HG02938 (cell line): ENCODE data around the gene SIK3.
"Not testable (repeated sequence)": the region's sequence is repeated elsewhere in the genome, so short reads cannot be mapped to it uniquely, and the experiment has no call there.

ENCODE experiments used
- ATAC-seq: cut with Tn5 transposase; IDR thresholded peaks from one replicate; pipeline ENCODE4 v1.9.1; 2021; ENCODE audit warnings: mild to moderate bottlenecking, moderate library complexity; ENCODE audit not compliant: unreplicated experiment

The SIK3 gene

DNA sequence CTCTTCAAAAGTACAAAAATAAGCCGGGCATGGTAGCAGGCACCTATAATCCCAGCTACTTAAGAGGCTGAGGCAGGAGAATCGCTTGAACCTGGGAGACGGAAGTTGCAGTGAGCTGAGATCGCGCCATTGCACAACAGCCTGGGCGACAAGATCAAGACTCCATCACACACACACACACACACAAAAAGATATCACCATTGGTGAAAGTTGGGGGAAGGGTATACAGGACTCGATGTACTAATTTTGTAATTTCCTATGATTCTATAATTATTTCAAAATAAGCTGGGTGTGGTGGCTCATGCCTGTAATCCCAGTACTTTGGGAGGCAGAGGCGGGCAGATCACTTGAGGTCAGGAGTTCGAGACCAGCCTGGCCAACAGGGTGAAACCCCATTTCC lies 48.1 kb downstream of the SIK3 start:
- not testable (repeated sequence) for ATAC-seq

DNA sequence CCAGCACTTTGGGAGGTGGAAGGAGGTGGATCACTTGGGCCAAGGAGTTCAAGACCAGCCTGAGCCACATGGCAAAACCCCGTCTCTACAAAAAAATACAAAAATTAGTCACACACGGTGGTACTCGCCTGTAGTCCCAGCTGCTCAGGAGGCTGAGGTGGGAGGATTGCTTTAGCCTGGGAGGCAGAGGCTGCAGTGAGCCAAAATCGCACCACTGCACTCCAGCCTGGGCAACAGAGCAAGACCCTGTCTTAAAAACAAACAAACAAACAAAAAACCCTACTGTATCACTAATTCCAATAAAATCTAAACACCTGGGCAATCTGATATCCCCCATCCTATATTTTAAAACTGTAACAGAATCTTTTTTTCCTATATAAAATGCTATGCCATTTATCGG lies 51.6 kb downstream of the SIK3 start:
- not testable (repeated sequence) for ATAC-seq

DNA sequence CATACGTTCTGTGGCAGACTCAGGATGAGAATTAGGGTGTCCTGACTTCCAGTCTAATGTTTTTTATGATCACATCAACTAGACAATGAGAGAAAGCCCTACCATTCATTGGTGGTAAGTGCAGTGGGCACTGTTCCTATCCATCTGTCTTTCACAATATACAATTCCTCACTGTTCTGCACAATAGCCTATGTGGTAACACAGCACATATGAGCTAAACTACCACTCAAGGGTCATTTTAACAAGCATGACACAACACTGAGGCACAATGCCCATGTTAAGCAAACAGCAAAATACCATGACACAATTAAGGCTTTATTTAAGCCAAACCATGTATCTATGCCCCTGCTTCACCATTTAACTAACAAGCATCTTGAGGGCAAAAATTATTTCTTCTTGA lies 52.3 kb downstream of the SIK3 start:
- ATAC-seq: no peak

DNA sequence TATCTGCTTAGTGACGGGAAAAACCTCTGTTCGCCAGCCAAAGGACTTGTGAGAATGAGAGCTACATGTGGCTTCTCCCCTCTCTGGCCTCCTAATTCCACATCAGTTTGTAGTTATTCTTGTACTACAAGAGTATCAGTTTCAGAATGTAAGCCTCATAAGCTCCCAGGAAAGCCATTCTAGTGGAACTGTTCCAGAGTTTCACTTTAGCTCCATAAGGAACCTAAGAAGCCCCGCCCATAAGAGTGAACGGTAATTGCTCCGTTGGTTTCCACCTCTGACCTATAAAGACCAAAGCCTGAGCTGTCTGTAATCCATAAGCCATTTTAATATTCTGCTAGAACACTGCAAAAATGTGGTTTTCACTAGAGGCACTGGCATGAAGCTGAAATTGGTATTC lies 53.0 kb downstream of the SIK3 start:
- no peak for ATAC-seq

DNA sequence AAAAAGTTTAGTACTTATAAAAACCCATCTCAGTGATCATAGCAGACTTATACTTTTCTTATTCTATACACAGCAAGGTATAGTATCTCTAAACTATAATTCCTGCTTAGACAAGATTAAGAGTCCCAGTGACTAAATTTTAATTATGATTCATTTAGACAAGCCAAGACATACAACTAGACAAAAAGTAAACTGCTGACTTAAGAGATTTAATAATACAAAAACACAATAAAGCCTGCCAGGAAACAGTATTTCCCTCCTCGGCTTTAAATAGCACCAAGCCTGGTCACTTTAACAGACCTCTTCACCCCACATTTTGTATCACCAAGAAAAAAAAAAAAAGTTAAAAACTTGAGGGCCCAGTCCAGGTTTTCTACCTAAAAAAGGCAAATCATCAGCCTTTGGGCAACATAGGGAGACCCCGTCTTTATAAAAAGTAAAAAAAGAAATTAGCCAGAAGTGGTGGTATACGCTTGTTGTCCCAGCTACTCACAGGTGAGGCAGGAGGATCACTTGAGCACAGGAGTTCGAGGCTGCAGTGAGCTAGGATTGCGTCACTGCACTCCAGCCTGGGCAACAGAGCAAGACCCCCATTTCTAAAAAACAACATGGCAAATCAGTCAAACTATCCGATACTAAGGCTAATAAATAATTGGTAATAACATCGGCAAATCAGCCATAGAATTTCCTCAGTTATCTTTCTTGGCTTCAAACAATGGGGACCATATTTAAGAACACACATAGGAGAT lies 53.8 kb downstream of the SIK3 start:
- no peak for ATAC-seq

DNA sequence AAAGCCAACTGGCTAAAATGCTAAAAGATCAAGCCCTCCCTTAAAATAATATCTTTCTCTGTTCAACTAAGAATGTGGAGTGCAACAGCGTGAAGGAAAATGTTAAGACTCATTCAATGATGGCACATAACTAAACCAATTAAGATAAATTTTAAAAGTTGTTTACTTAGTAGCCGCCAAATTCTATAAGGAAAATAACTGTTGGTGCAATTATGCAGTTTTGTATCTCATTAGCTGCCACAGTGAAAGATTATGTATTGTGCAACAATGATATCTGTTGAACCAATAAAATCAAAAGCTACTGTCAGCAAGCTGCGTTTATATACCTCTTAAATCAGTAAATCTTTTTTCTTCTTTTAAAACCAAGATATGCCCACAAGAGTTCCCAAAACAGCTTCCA lies 55.5 kb downstream of the SIK3 start:
- ATAC-seq: no peak

DNA sequence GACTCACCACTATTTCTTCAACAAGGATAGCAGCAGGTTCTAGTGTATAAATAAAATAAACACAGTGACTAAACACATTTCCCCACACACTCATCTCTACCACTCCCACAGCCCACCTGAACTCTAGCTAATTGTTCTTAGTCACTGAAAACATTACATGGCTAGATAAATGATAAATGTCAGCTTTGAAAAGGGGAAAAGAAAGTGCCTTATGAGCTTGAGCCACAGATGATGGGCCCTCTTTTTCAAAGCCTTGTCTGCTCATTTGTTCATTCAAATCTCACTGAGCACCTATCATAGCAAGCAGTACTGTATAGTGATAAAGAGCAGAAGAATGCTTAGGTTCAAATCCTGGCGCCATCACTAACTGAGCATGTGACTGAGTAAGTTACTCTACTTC lies 58.3 kb downstream of the SIK3 start:
- ATAC-seq: no peak

DNA sequence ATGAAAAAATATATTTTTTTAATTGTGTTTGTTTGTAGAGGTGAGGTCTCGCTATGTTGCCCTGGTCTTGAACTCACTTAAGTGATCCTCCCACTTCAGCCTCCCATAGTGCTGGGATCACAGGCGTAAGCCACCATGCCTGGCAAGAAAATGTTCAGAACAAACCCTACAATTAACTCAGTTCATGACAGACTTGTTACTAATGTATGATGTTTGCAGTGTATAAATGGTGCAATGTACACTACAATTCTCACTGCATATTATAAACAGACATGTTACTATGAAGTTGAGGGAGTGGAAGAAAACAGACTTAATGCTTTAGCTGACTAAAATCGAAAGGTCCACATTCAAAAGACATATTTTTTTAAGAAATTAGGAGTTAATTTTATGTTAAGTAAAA lies 59.0 kb downstream of the SIK3 start:
- no peak for ATAC-seq

DNA sequence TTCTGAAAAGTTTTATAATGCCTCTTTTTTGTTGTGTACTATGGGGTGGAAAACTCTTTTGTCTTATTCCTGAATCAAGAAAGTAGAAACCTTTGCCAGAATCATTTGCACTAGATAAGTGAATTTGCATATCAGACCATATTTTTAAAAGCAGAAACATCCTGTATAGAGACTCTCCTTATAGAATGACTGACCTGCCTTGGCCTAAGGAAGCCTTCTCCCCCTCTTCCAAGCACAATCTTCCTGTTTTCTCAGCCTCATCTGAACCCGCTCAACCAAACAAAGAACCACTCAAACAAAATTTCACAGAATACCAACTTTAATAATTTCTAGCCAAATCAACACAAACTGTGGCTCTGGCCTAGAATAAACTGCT lies 60.3 kb downstream of the SIK3 start:
- ATAC-seq: no peak

DNA sequence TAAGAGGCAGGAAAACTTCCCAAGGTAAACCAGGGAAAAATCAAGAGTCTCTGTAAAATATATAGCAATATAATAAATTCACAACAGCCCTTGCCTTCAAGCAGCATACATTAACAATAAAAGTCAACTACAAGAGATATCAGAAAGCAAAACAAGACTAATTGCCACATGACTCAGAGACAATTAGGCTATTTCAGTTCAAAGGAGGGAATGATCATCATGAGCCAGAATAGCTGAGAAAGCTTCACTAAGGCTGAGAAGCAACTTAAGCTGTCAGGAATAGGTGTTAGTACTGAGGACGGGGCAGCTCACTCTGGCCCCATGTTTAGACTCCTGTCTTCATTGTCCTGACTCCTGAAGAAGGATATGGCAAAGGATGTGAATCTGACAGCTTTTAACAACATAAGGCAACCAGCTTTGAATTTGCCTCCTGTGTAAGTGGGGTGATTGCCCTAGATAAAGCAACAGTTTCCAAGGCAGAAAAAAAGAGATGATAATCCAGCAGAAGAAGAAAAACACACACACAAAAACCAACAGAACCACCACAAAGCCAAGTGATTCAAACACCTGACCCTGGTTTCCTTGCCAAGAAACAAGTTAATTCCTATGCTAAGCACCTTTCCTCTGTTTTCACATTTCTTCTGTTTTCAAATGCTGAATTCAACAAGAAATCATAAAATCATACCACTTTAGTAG lies 60.8 kb downstream of the SIK3 start:
- ATAC-seq: no peak

DNA sequence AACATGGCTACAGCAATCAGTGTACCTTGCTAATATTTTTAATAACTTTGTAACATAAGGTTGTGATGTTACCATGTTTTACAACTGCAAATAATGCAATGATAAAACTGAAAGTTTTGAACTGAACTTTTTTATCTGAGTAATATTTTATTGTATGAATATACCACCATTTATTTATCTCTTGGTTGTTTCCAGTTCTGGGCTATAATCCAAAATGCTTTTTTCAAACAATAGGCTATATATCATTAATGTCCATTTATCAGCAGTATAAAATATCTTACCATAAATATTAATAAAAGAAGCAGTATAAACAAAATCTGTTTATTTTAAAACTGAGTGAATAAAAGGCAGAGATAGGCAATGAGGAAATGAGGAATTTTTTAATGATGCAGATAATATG lies 63.3 kb downstream of the SIK3 start:
- ATAC-seq: no peak

DNA sequence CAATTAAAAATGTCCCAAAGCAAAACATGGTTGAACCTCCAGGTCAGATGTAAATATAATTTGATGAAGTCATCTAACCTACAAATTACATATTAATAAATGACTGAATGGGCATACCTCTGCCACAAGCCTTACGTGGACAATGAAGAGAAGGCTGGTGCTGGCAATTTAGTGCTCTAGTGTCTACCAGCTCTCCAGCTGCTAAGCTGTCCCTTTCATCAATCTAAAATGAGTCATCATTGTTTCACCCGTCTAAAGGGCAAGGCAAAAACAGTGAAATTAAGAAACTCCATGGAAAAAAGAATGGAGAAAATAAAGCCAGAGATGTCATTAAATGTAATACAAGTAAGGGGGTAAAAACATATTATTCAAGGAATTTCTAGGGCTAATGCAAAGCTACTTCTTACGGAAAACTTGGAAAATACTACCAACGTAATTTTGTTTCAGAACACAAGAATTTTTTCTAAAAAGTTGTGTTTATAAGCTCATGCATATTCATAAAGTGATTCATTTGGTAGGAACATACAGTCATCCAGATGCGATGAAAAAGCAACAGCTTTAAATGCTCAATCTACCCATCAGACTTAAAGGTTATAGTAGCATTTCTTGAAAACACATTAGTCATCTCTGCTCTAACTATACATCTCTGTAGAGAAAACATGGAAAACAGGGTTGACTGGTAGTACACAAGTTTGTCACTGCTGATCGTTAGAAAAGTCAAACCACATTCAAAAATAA lies 71.5 kb downstream of the SIK3 start:
- no peak for ATAC-seq

DNA sequence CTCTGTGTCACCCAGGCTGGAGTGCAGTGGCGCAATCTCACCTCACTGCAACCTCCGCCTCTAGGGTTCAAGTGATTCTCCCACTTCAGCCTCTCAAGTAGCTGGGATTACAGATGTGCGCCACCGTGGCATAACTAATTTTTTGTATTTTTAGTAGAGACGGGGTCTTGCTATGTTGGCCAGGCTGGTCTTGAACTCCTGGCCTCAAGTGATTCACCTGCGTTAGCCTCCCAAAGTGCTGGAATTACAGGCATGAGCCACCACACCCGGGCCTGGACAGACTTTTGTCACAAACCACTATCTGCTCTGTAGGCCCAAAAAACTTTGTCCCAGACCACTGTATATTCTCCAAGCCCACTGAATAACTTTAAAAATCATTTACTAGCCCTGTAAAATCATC lies 74.5 kb downstream of the SIK3 start:
- ATAC-seq: not testable (repeated sequence)

DNA sequence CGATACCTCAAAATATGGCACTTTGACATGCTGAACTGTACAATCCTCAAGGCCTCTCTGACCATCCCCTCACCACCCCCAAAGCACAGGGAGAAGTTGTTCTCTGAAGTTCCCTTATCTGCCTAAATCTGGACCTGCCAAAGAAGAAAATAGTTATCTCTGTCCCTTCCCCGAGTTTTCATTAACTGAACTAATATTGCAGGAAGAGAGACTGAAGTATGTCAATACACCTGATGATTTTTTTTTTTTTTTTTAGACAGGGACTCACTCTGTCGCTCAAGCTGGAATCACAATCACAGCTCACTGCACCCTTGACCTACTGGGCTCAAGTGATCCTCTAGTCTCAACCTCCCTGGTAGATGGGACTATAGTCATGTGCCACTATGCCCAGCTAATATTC lies 75.0 kb downstream of the SIK3 start:
- ATAC-seq: no peak

DNA sequence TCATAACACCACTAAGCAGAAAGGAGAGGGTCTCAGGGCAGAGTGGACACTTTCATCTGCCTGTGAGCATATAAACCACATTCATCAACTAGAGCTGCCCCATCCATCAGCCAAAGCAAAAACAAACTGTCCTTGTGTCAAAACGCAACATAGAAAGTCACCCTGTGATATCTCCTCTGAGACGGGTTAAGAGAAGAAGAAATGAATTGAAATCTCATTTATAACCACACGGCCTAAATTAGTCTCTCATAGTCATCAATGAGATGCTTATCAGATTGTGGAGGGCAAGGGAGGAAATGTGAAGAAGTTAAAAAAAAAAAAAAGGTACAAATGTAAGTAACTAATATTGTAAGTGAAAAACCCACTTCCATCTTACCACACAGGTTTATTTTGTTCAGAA lies 75.7 kb downstream of the SIK3 start:
- no peak for ATAC-seq

DNA sequence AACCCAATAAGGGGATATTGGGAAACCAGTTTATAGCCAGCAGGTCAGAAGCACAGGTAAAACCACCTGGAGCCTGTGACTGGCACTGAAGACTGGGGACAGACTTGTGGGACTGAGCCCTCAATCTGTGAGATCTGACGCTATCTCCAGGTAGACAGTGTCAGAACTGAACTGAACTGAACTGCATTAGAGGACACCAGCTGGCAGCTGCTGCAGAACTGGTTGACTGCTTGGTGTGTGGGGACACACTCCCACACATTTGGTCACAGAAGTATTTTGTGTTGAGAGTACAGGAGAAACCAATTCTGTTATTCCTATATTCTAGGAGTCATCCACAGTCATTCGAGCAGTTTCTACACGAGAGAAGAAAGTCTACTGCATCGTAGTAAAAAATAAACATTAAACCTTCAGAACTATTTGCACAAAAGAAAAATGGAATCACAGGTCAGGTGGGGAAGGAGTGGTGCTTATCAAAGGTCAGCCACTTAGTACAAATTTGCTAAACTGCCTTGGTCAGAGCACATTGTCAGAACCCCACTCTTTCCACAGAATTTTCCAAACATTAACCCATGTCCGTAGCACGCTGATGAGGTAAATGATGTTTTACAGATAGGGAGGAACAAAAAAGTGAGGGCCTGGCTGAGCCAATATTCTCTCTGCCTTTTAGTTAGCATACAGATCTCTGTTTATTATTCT lies 77.2 kb downstream of the SIK3 start:
- no peak for ATAC-seq

DNA sequence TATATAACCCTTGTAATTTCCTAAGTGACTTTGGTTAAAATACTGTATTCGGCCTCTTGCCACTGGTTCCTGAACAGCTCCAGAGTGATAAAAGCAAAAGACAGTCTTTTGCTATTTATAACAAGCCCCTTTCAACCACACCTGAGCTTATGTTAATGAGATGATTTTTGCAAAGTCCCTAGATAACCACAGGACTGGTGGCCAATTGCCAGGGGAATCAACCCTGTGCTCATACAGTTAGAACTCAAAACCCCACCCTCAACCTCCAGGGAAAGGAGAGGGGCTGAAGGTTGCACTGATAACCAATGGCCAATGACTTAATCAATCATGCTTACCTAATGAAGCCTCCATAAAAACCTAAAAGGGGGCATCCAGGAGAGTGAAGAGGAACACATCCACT lies 77.9 kb downstream of the SIK3 start:
- no peak for ATAC-seq

DNA sequence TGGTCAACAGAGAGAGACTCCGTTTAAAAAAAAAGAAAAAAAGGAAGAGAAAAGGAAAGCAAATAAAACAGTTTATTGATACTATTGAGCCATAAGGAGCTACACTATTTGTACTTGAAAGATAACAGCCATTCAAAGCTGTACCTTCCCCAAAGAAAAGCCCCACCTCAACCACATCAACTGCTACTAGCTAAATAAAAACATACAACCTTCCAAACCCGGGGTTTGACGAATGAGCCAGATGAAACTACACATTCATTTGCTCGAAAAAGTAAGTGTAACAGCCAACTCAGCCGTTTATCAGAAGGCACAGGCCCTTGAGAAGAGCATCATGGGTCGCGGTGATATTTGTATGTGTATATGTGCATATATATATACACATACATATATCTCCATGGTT lies 78.4 kb downstream of the SIK3 start:
- ATAC-seq: no peak

DNA sequence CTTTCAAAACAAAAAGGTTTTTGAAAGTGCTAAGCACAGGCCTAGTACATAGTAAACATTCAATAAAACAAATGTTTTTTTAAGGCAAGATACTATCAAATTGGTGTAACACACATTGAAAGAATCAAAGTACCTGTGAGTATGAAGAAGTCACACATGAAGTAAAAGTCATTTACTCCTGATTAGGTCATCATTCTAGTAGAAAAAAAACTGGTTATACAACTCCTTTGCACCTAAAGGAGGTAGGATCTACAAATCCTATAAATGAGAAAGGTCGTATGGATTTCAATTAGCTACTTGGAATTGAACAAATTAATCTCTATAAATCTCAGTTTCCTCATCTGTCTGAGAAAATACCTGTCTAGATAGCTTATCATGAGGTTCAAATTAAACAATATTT lies 80.8 kb downstream of the SIK3 start:
- ATAC-seq: no peak

DNA sequence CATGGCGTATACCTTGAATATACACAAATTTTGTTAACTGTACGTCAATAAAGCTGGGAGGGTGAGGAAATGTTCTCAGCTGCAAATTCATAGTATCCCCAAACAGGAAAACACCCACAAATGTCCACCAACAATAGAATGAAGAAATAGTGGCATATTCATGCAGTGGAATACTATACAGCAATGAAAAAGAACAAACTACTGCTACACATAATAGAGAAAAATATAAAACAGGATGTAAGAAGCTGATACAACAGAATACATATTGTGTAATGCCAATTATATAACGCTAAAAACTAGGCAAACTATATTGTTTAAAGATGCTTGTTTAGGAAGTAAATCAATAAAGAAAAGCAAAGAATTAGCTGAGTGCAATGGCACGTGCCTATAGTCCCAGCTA lies 81.5 kb downstream of the SIK3 start:
- no peak for ATAC-seq

DNA sequence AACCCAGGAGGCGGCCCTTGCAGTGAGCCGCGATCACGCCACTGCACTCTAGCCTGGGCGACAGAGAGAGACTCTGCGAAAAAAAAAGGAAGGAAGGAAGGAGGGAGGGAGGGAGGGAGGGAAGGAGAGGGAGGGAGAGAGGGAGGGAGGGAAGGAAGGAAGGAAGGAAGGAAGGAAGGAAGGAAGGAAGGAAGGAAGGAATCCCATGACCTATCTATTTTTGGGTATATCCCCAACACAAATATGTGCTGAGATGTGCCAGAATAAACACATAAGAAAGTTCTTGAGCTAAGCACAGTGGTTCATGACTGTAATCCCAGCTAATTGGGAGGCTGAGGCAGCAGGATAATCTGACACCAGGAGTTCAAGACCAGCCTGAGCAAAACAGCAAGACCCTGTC lies 82.0 kb downstream of the SIK3 start:
- no peak for ATAC-seq

DNA sequence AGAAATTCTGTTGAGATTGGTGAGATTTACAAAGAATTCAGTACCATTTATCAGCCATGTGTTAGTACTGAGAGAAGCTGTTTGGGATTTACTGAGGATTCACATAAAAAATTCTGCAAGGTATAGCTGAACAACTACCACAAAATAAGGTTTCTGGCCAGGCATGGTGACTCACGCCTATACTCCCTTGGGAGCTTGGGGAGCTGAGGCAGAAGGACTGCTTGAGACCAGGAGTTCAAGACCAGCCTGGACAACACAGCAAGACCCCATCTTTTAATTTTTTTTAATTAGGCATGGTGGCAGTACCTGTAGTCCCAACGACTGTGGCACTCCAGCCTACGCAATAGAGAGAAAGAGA lies 86.7 kb downstream of the SIK3 start:
- ATAC-seq: no peak
